Measurements from ENCODE around the gene RALY. TPM values are rescaled to one million over a fixed set of nuclear protein-coding genes. Genes with fewer than 3 reads are reported as not detected.

RALY gene
- total and polyA plus RNA-seq, 8 donors = 127 to 242 (median 201) TPM

- Histone ChIP-seq H3K36me3 (peaks cover 0 to 21% of the 10 kb centered on the region in 2 donors), H3K27me3 (no peaks in the 10 kb centered on the region), H3K4me1 (peaks cover 17 to 58% of the 10 kb centered on the region in 2 donors), H3K4me3 (peak overlapping the region; percentile 93 to 94), H3K27ac (peak overlapping the region; percentile 97 to 99), H3K9me3 (no peaks in the 10 kb centered on the region)
- ATAC-seq = peak; percentile 43
- no peak for TF ChIP-seq CTCF (IDR thresholded peaks at IDR 0.05)
- intact Hi-C loops (cut with DNase I) = no loop called here
- DNase-seq = peak in 3 of 4 donors; percentile 19 to 56 (median 39)
Observed at GRCh38 chr20:34110745-34111641, 117.3 kb downstream of the RALY start.

- no peak for TF ChIP-seq CTCF (IDR thresholded peaks at IDR 0.05)
- DNase-seq (peak; percentile 97 to 100 (median 98)), ATAC-seq (peak; percentile 96)
- Histone ChIP-seq H3K4me1 (peaks cover 17 to 48% of the 10 kb centered on the region in 2 donors), H3K4me3 (peak within 1 kb of the TSS; percentile 93 to 94), H3K27ac (peak within 1 kb of the TSS; percentile 97 to 99), H3K9me3 (no peaks in the 10 kb centered on the region), H3K36me3 (peaks cover 0 to 11% of the 10 kb centered on the region in 2 donors), H3K27me3 (no peaks in the 10 kb centered on the region)
- intact Hi-C loops (cut with DNase I) = no loop called here
Observed at GRCh38 chr20:34111702-34112599, 118.2 kb downstream of the RALY start, which contains the start of gene EIF2S2. EIF2S2 (minus strand) TSS chr20:34112243; CDS start chr20:34112110, 133 bp downstream.

- Histone ChIP-seq H3K4me3 (peak overlapping the region; percentile 48 to 94), H3K27me3 (no peaks in the 10 kb centered on the region), H3K36me3 (peaks cover 0 to 11% of the 10 kb centered on the region in 2 donors), H3K27ac (peak overlapping the region; percentile 97 to 99), H3K4me1 (peaks cover 17 to 41% of the 10 kb centered on the region in 2 donors), H3K9me3 (no peaks in the 10 kb centered on the region)
- ATAC-seq (peak; percentile 8), DNase-seq (peak in 2 of 4 donors; percentile 38 to 49)
- no peak for TF ChIP-seq CTCF (IDR thresholded peaks at IDR 0.05)
- intact Hi-C loops (cut with DNase I) = no loop called here
Observed at GRCh38 chr20:34112600-34113101, 118.9 kb downstream of the RALY start.

GRCh38 chr20:34114809-34115208 is 121.1 kb downstream of the RALY start:
- Histone ChIP-seq H3K27me3 (no peaks in the 10 kb centered on the region), H3K4me3 (no peak overlapping the region), H3K36me3 (no peaks in the 10 kb centered on the region), H3K4me1 (peaks cover 10 to 20% of the 10 kb centered on the region in 2 donors), H3K27ac (no peak overlapping the region), H3K9me3 (no peaks in the 10 kb centered on the region)
- no peak for ATAC-seq
- intact Hi-C loops (cut with DNase I) = no loop called here
- TF ChIP-seq CTCF (IDR thresholded peaks at IDR 0.05) = no peak
- no peak for DNase-seq
